Vagina (tissue), 2 donors: ENCODE data around the gene SEC31A.
A peak's percentile ranks its signal among the peaks of the same experiment; 100 is the strongest.

Experiments used
- CTCF ChIP-seq, 3 experiments: fragments of 450-650 bp in 2 of 3; fragments of 200-600 bp in 1 of 3; sonication (generic) in 1 of 3; IDR thresholded peaks; one replicate each; pipeline ENCODE4 v1.5.1; 2017 to 2019; ENCODE audit warnings: antibody characterized with exemption in 3 of 3, mild to moderate bottlenecking in 2 of 3, moderate library complexity in 2 of 3
- POLR2A ChIP-seq, 2 donors: fragments of 450-650 bp; IDR thresholded peaks; one replicate each; pipeline ENCODE4 v1.6.1; 2017; ENCODE audit warnings: antibody characterized with exemption in 2 of 2, mild to moderate bottlenecking in 2 of 2, moderate library complexity in 2 of 2
- POLR2AphosphoS5 ChIP-seq, 2 donors: sonication (generic); formaldehyde crosslinking; IDR thresholded peaks; one replicate each; pipeline ENCODE4 v1.9.0; 2017; ENCODE audit warnings: antibody characterized with exemption in 2 of 2, mild to moderate bottlenecking in 2 of 2, low read depth in 1 of 2; ENCODE audit not compliant: insufficient read depth in 1 of 2

- no peak for TF ChIP-seq CTCF (IDR thresholded peaks at IDR 0.05)
- TF ChIP-seq POLR2A (IDR thresholded peaks at IDR 0.05) = peak in 1 of 2 donors; percentile 36
- TF ChIP-seq POLR2AphosphoS5 (IDR thresholded peaks at IDR 0.05; ENCODE audit: insufficient read depth in 1 of 2, low read depth in 1 of 2) = peak in 1 of 2 donors; percentile 66
Measured at GRCh38 chr4:82798168-82799005, 92.6 kb downstream of the SEC31A start, which contains the start of gene SCD5.
